Aortic smooth muscle cell (primary cell): ENCODE measurements around the gene GDAP1L1. TPM values are rescaled to one million over a fixed set of nuclear protein-coding genes. Genes with fewer than 3 reads are reported as not detected.

Experiments used
- total RNA-seq: library from RNA; depleted of rRNA; stranded (reverse); fragments of >200 nt; gene quantifications from 2 replicates; pipeline ENCODE4 v1.2.3, GENCODE V29; 2014

The GDAP1L1 gene
- total RNA-seq, result not detected in 2 replicates

GRCh38 chr20:44247131-44247571 lies at the start of gene GDAP1L1:
Gene GDAP1L1, plus strand, starts transcription at chr20:44247308. Its CDS starts 27 bp downstream, at chr20:44247335.

GRCh38 chr20:44210406-44211176 lies 36.5 kb upstream of the GDAP1L1 start, which contains the start of gene OSER1:
Gene OSER1, minus strand, starts transcription at chr20:44210771. Its CDS starts 3,814 bp downstream, at chr20:44206957.

GRCh38 chr20:44310664-44311639 lies 63.8 kb downstream of the GDAP1L1 start, which contains the start of gene FITM2:
Gene FITM2, minus strand, starts transcription at chr20:44311202. Its CDS starts 54 bp downstream, at chr20:44311148.

Other genes with a start within 250 kb of the GDAP1L1 start
- 0.13 and 0.37 TPM in 2 replicates for gene JPH2, start 60.1 kb upstream of the GDAP1L1 start, total RNA-seq
- 31.3 and 36.4 TPM in 2 replicates for gene OSER1, start 36.5 kb upstream of the GDAP1L1 start, total RNA-seq
- 8.2 and 8.5 TPM in 2 replicates for gene FITM2, start 63.9 kb downstream of the GDAP1L1 start, total RNA-seq
- gene R3HDML, start 89.7 kb downstream of the GDAP1L1 start, total RNA-seq, result not detected in 2 replicates
- not detected in 2 replicates for gene HNF4A, start 108.4 kb downstream of the GDAP1L1 start, total RNA-seq
- 6.6 and 7.3 TPM in 2 replicates for gene TTPAL, start 228.6 kb downstream of the GDAP1L1 start, total RNA-seq